SK-N-SH (cell line): Measurements from ENCODE around the gene SLC27A4. TPM values are rescaled to one million over a fixed set of nuclear protein-coding genes. Genes with fewer than 3 reads are reported as not detected.

Source experiments
- CTCF ChIA-PET: fragments of 300-600, 350-600 bp; formaldehyde crosslinking; extraction: SDS; loops from one replicate; lab custom pipeline; 2021; lab: Yijun Ruan, JAX
- POLR2A ChIA-PET: fragments of 350-600 bp; sonication (Branson Sonifier 250); formaldehyde crosslinking; extraction: SDS; loops from one replicate; lab custom pipeline; 2020; ENCODE audit warnings: antibody characterized with exemption, inconsistent platforms; lab: Yijun Ruan, JAX
- DNase-seq: peaks from one replicate; pipeline ENCODE4 v3.0.0; 2012
- H2AFZ ChIP-seq: fragments of 200-600 bp; sonication (generic); 2 replicates; pipeline ENCODE4 v1.8.1; 2016; ENCODE audit warnings: antibody characterized with exemption, mild to moderate bottlenecking, low read depth
- H3F3A ChIP-seq: fragments of 200-600 bp; sonication (generic); replicated peaks from 2 replicates; pipeline ENCODE3; 2016; ENCODE audit warnings: antibody characterized with exemption, mild to moderate bottlenecking; ENCODE audit not compliant: insufficient read depth
- H3K27ac ChIP-seq, 2 experiments: fragments of 200-500 bp in 1 of 2; fragments of 200-600 bp in 1 of 2; sonication (Bioruptor generic) in 1 of 2; sonication (generic), shearing (Covaris generic) in 1 of 2; 2 replicates each; pipeline versions ENCODE4 v1.5.1 to v1.6.1; 2014 to 2016; ENCODE audit warnings: low read depth in 2 of 2, inconsistent platforms in 1 of 2, low read length in 1 of 2, mild to moderate bottlenecking in 1 of 2, mixed read lengths in 1 of 2
- H3K27me3 ChIP-seq: fragments of 200-600 bp; sonication (generic), shearing (Covaris generic); 2 replicates; pipeline ENCODE4 v1.6.1; 2016; ENCODE audit warnings: mixed run types; ENCODE audit not compliant: insufficient read depth
- H3K36me3 ChIP-seq, 2 experiments: fragments of 200-500 bp in 1 of 2; fragments of 200-600 bp in 1 of 2; sonication (Bioruptor generic) in 1 of 2; sonication (generic) in 1 of 2; replicated peaks in 1 of 2; 2 replicates each; pipeline versions ENCODE3 to v1.5.1; 2014 to 2016; ENCODE audit warnings: low read length in 1 of 2, mild to moderate bottlenecking in 1 of 2; ENCODE audit not compliant: insufficient read depth in 2 of 2, control insufficient read depth in 1 of 2
- H3K4me1 ChIP-seq, 2 experiments: fragments of 200-500 bp in 1 of 2; fragments of 200-600 bp in 1 of 2; sonication (Bioruptor generic) in 1 of 2; sonication (generic), shearing (Covaris generic) in 1 of 2; 2 replicates each; pipeline versions ENCODE4 v1.5.1 to v1.6.1; 2014 to 2016; ENCODE audit warnings: low read depth in 1 of 2, low read length in 1 of 2, mixed run types in 1 of 2; ENCODE audit not compliant: insufficient read depth in 2 of 2, control insufficient read depth in 1 of 2
- H3K4me2 ChIP-seq: fragments of 200-600 bp; sonication (generic), shearing (Covaris generic); 2 replicates; pipeline ENCODE4 v1.6.1; 2017; ENCODE audit warnings: mixed run types
- H3K4me3 ChIP-seq, 2 experiments: fragments of 200-500 bp in 1 of 2; fragments of 200-600 bp in 1 of 2; sonication (Bioruptor generic) in 1 of 2; sonication (generic), shearing (Covaris generic) in 1 of 2; 2 replicates each; pipeline versions ENCODE4 v1.5.1 to v1.8.1; 2014 to 2016; ENCODE audit warnings: low read depth in 2 of 2, inconsistent platforms in 1 of 2, low read length in 1 of 2, mild to moderate bottlenecking in 1 of 2, mixed read lengths in 1 of 2, moderate library complexity in 1 of 2
- H3K79me2 ChIP-seq: fragments of 200-600 bp; sonication (generic); 2 replicates; pipeline ENCODE4 v1.8.1; 2017; ENCODE audit warnings: mild to moderate bottlenecking; ENCODE audit not compliant: insufficient read depth
- H3K9ac ChIP-seq: fragments of 200-600 bp; sonication (generic); 2 replicates; pipeline ENCODE4 v1.6.1; 2017; ENCODE audit warnings: mixed run types
- H3K9me2 ChIP-seq: fragments of 200-600 bp; sonication (generic); 2 replicates; pipeline ENCODE4 v1.6.1; 2017; ENCODE audit warnings: mixed run types
- H3K9me3 ChIP-seq: fragments of 200-600 bp; sonication (generic); 2 replicates; pipeline ENCODE4 v1.6.1; 2017; ENCODE audit warnings: mixed run types, mild to moderate bottlenecking, moderate library complexity
- H4K20me1 ChIP-seq: fragments of 200-600 bp; sonication (generic); 2 replicates; pipeline ENCODE4 v1.6.1; 2017; ENCODE audit warnings: mild to moderate bottlenecking, mixed run types; ENCODE audit not compliant: insufficient read depth
- MAX ChIP-seq: IDR thresholded peaks from 2 replicates; pipeline ENCODE4 v1.4.0; 2012; ENCODE audit warnings: low read depth
- PBX3 ChIP-seq: IDR thresholded peaks from 2 replicates; pipeline ENCODE4; 2012
- RAD21 ChIP-seq: IDR thresholded peaks from 2 replicates; pipeline ENCODE4 v1.6.1; 2012; ENCODE audit warnings: mild to moderate bottlenecking, low read length
- RFX5 ChIP-seq: IDR thresholded peaks from 2 replicates; pipeline ENCODE4 v1.6.1; 2012; ENCODE audit warnings: mild to moderate bottlenecking, improper control_type of control experiment, low read length
- RXRA ChIP-seq: IDR thresholded peaks from 2 replicates; pipeline ENCODE4 v1.4.0; 2012; ENCODE audit warnings: low read depth, mild to moderate bottlenecking, borderline replicate concordance
- TCF12 ChIP-seq: IDR thresholded peaks from 2 replicates; pipeline ENCODE4 v1.4.0; 2012
- USF2 ChIP-seq: fragments of 150-350 bp; IDR thresholded peaks from 2 replicates; pipeline ENCODE4 v1.6.1; 2017; ENCODE audit warnings: antibody characterized with exemption, low read length, low read depth, borderline replicate concordance
- YY1 ChIP-seq: IDR thresholded peaks from 2 replicates; pipeline ENCODE4 v1.4.0; 2012; ENCODE audit warnings: low read depth, mild to moderate bottlenecking
- WGBS: methylation state at CpG from one replicate; pipeline ENCODE4 v1.1.6; 2017; ENCODE audit warnings: low lambda C conversion rate; 5-methylcytosine and 5-hydroxymethylcytosine counted together
- polyA plus RNA-seq, 3 experiments: library from polyadenylated mRNA; depleted of rRNA; stranded (reverse); fragments of >200 nt; gene quantifications; 2 replicates each; pipeline ENCODE4 v1.2.3, GENCODE V29; 2012

The SLC27A4 gene
- polyA plus RNA-seq, 1 of the 3 experiments (the other 2 are of a cell fraction) = 24.1 TPM

GRCh38 chr9:128372188-128372641, 31.9 kb downstream of the SLC27A4 start:
- no peak for DNase-seq
- no peaks in the 10 kb centered on the region for H3K27me3 ChIP-seq
- H3F3A ChIP-seq = peaks cover 19% of the 10 kb centered on the region
- peaks cover 0 to 20% of the 10 kb centered on the region in 2 experiments; a peak in 2 of 4 replicates for H3K4me1 ChIP-seq
- peak overlapping the region; percentile 92 for H3K9ac ChIP-seq
- H3K27ac ChIP-seq = peak overlapping the region; percentile 76 to 89; a peak in 3 of 4 replicates
- no peaks in the 10 kb centered on the region for H4K20me1 ChIP-seq
- peaks cover 0 to 4% of the 10 kb centered on the region in 2 experiments for H3K36me3 ChIP-seq
- peak overlapping the region; percentile 86 for H3K4me2 ChIP-seq
- TF ChIP-seq YY1 = no peak
- no peak for TF ChIP-seq TCF12
- TF ChIP-seq USF2 = no peak
- 0 out of 2 replicates have a peak, but pooled peaks have one; percentile 44 for TF ChIP-seq MAX
- TF ChIP-seq RAD21 = no peak
- TF ChIP-seq RFX5 = no peak
- no peak for TF ChIP-seq RXRA
- TF ChIP-seq, all 33 proteins: peak for 1
- Histone ChIP-seq H3K4me3 (peak overlapping the region; percentile 78 to 87), H3K79me2 (peaks cover 66% of the 10 kb centered on the region), H3K9me2 (no peaks in the 10 kb centered on the region), H2AFZ (no peak overlapping the region), H3K9me3 (no peaks in the 10 kb centered on the region)
- 9% methylated on average over 4 of the region's 4 CpGs for WGBS
- ChIA-PET CTCF (interaction anchor here (2.9 to 5.9 kb wide), 3 partner anchors 11 to 47 kb away, joined by 15 to 42 read pairs (median 35); partner anchors contain the start of gene CERCAM), POLR2A (interaction anchor here (1.9 to 2.2 kb wide), 2 partner anchors 10 kb away, joined by 5 to 11 read pairs; no protein-coding TSS in a partner anchor)

- H3K9me3 ChIP-seq = no peaks in the 10 kb centered on the region
- H3K4me2 ChIP-seq = peak overlapping the region; percentile 86
- no peaks in the 10 kb centered on the region for H3K27me3 ChIP-seq
- H3K27ac ChIP-seq = peak overlapping the region; percentile 36 to 89; a peak in 2 of 4 replicates
- no peak for TF ChIP-seq PBX3
- TF ChIP-seq RXRA = no peak
- no peak for TF ChIP-seq RFX5
- TF ChIP-seq RAD21 = no peak
- TF ChIP-seq, all 33 proteins: peak for 0
- H3K79me2 ChIP-seq = peaks cover 71% of the 10 kb centered on the region
- peaks cover 19% of the 10 kb centered on the region for H3F3A ChIP-seq
- no peaks in the 10 kb centered on the region for H4K20me1 ChIP-seq
- H3K36me3 ChIP-seq = peaks cover 0 to 5% of the 10 kb centered on the region in 2 experiments
- DNase-seq = no peak
- ChIA-PET CTCF (interaction anchor here (3.9 kb wide), 1 partner anchor 12 kb away, joined by 42 read pairs; no protein-coding TSS in a partner anchor), POLR2A (no interaction called here)
- WGBS = 23% methylated on average over 1 of the region's 1 CpG
- H2AFZ ChIP-seq = no peak overlapping the region
- peak overlapping the region; percentile 92; the same call in 1 of the 2 replicates for H3K9ac ChIP-seq
- no peaks in the 10 kb centered on the region for H3K9me2 ChIP-seq
- H3K4me1 ChIP-seq = peaks cover 0 to 20% of the 10 kb centered on the region in 2 experiments; a peak in 2 of 4 replicates
- peak overlapping the region in 1 of 2 experiments; percentile 78; a peak in 2 of 4 replicates for H3K4me3 ChIP-seq
Measured at GRCh38 chr9:128372784-128373183, 32.5 kb downstream of the SLC27A4 start.
